MM.1S (cell line): ENCODE results near the gene INPP4A.

ENCODE experiments used
- EZH2 ChIP-seq: fragments of 300-600 bp; sonication (generic); optimal IDR thresholded peaks from 2 replicates; pipeline ENCODE3; 2017; ENCODE audit warnings: low read depth, mild to moderate bottlenecking, antibody characterized with exemption, low read length, mixed read lengths
- EZH2phosphoT487 ChIP-seq: fragments of 300-600 bp; sonication (generic); IDR thresholded peaks from 2 replicates; pipeline ENCODE4 v1.6.1; 2018; ENCODE audit warnings: antibody characterized with exemption, low read length
- TF ChIP-seq, protein P1 (sequence below): fragments of 300-600 bp; sonication (generic); IDR thresholded peaks from 2 replicates; pipeline ENCODE4 v1.5.1; 2016; ENCODE audit warnings: antibody characterized with exemption, low read length, mixed read lengths

DNA sequence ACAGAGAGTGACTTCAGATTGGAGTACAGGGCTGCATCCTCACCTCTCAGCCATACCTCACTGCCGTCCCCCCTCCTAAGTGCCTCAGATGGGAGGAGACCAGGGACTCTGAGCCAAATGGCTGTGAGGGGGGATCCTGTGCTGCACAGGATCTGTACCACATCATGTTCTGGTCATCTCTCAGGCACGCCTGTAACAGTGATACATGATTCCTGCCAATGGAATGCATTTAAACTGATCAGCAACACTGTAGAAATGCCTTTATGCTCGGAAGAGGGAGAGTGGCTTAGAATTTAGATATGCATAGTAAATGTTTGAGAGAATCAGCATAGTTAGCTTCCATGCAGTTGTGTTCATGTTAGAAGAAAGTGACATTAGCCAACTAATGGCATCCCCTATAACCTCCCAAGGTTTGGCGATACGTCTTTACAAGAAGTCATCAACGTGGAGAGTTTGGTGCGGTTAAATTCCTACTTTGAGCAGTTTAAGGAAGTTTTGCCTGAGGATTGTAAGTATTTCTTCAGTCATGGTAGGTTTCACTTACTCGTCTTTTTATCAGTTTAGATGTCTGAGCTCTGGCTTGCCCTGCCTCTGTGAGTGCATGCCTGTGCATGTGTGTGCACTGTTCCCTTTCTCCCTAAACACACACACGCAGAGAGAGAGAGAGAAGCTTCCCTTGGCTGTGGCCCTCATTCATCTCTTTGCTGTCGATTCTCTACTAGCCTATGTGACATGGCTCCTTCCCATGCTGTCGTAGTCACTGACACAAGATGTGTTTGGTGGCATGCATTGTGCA is 123.7 kb downstream of the INPP4A start:
- TF ChIP-seq, protein P1, sequence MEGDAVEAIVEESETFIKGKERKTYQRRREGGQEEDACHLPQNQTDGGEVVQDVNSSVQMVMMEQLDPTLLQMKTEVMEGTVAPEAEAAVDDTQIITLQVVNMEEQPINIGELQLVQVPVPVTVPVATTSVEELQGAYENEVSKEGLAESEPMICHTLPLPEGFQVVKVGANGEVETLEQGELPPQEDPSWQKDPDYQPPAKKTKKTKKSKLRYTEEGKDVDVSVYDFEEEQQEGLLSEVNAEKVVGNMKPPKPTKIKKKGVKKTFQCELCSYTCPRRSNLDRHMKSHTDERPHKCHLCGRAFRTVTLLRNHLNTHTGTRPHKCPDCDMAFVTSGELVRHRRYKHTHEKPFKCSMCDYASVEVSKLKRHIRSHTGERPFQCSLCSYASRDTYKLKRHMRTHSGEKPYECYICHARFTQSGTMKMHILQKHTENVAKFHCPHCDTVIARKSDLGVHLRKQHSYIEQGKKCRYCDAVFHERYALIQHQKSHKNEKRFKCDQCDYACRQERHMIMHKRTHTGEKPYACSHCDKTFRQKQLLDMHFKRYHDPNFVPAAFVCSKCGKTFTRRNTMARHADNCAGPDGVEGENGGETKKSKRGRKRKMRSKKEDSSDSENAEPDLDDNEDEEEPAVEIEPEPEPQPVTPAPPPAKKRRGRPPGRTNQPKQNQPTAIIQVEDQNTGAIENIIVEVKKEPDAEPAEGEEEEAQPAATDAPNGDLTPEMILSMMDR, result no peak
- TF ChIP-seq EZH2, result no peak
- TF ChIP-seq EZH2phosphoT487, result no peak
